Activated naive CD8-positive, alpha-beta T cell treated with anti-CD3 and anti-CD28 coated beads, Interleukin-2, amount 50 U/mL, for 16 hours (primary cell): ENCODE results near the gene PCLO.

Experiments used
- DNase-seq: peaks from one replicate; pipeline ENCODE4 v3.0.0-alpha.2; 2020; ENCODE audit warnings: low read depth, low spot score

Gene PCLO, protein sequence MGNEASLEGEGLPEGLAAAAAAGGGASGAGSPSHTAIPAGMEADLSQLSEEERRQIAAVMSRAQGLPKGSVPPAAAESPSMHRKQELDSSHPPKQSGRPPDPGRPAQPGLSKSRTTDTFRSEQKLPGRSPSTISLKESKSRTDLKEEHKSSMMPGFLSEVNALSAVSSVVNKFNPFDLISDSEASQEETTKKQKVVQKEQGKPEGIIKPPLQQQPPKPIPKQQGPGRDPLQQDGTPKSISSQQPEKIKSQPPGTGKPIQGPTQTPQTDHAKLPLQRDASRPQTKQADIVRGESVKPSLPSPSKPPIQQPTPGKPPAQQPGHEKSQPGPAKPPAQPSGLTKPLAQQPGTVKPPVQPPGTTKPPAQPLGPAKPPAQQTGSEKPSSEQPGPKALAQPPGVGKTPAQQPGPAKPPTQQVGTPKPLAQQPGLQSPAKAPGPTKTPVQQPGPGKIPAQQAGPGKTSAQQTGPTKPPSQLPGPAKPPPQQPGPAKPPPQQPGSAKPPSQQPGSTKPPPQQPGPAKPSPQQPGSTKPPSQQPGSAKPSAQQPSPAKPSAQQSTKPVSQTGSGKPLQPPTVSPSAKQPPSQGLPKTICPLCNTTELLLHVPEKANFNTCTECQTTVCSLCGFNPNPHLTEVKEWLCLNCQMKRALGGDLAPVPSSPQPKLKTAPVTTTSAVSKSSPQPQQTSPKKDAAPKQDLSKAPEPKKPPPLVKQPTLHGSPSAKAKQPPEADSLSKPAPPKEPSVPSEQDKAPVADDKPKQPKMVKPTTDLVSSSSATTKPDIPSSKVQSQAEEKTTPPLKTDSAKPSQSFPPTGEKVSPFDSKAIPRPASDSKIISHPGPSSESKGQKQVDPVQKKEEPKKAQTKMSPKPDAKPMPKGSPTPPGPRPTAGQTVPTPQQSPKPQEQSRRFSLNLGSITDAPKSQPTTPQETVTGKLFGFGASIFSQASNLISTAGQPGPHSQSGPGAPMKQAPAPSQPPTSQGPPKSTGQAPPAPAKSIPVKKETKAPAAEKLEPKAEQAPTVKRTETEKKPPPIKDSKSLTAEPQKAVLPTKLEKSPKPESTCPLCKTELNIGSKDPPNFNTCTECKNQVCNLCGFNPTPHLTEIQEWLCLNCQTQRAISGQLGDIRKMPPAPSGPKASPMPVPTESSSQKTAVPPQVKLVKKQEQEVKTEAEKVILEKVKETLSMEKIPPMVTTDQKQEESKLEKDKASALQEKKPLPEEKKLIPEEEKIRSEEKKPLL (N-terminal part only)

GRCh38 chr7:83162402-83163256 lies at the start of gene PCLO:
TSS of gene PCLO (minus strand) at chr7:83162884. CDS start at chr7:83162592, 292 bp downstream.
- peak; percentile 18 for DNase-seq

DNA sequence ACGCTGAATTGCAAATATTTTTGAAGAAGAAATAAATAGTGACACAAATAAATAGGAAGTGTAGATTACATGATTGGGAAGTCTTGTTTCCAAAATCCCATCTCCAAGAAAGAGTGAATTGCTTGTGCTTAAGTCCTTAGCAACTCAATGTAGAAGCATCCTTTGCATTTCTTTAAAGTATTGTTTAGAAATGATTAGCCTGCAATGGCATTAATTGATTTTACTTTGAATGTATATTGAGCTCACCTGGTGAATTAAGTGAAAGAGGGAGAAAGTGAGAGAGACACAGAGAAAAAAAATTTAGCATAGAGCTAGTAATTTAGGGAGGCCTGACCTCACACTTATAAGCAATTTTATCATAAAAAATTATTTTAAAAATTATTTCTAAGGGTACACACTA lies 49.0 kb upstream of the PCLO start:
- no peak for DNase-seq

DNA sequence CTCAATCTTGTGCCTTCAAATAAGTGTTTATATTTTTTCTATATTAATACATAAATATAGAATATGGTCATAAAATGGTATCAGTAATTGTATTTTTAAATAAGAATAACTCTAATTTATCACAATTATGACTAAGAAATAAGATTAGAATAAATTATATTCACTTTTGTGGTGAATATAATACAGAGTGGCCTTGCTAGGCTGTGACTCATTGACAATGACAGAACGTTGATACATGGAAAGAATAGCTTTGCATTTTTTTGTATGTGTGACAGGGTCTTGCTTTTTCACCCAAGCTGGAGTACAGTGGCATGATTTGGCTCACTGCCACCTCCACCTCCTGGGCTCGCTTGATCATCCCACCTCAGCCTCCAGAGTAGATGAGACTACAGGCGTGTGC lies 47.8 kb upstream of the PCLO start:
- DNase-seq = no peak

DNA sequence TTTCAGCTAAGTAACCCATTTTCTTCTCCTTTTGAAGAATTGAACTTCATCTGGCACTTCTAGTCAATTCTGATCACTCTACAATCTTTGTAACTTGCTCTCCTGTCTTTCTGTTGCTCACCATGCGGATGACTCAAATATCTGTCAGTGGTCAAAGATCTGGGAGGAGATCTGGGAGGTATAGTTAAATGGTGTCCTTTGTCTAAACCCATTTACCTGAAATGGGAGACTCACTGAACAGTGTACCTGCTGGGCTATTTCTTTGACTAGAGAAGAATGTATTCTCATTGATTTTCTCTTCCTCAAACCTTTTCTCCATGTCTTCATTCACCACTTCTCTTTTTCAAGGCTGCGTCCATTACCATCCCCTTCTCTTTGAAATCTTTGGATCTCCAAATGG lies 42.0 kb upstream of the PCLO start:
- DNase-seq = no peak

- DNase-seq = no peak
Measured at GRCh38 chr7:83201355-83201754, 38.7 kb upstream of the PCLO start.

GRCh38 chr7:83190659-83191389 lies 28.1 kb upstream of the PCLO start:
- DNase-seq = no peak

DNA sequence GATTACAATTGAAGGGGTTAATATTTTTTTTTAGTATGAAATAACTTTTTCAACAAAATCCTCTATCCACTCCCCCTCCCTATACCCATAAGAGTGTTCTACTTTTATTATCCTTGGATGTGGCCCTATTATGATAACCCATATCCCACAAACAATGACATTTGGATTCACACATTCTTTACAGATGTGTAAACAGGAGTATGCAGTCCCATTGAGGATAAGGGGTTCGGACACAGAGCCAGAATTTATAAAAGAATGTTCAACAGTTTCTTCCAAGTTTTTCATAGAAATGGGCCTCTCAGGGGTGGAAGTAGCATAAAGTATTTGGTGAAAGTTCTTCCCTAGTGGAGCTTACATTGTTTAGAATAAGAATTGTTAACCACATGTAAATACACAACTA lies 16.1 kb upstream of the PCLO start:
- DNase-seq = no peak

GRCh38 chr7:83178066-83178465 lies 15.4 kb upstream of the PCLO start:
- DNase-seq = no peak

- no peak for DNase-seq
Measured at GRCh38 chr7:83173664-83174063, 11.0 kb upstream of the PCLO start.

- DNase-seq = no peak
Measured at GRCh38 chr7:83166781-83167180, 4.1 kb upstream of the PCLO start.

DNA sequence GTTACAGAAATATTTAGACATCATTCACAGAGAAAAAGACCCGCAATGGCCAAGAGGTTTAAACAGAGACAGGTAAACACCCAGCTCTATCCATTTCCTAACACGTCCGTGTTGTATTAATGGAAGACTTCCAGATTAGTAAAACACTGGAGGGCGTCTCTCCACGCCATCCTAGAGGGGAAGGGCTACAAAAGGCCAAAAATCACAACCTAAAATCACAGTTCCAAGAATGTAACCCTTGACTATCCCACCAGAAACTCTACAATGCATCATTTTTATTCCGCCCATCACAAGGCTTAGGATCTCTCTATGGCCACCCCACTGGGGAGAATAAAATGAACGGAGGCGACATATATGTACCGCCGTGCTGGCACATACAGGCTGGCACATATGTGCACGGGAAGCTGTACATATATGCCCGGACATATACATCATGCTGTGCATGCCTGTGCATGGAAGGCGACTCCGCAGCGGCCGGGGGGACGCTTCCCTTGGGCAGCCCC lies 734 bp downstream of the PCLO start:
- no peak for DNase-seq

- no peak for DNase-seq
Measured at GRCh38 chr7:83161186-83161585, 1.5 kb downstream of the PCLO start.

DNA sequence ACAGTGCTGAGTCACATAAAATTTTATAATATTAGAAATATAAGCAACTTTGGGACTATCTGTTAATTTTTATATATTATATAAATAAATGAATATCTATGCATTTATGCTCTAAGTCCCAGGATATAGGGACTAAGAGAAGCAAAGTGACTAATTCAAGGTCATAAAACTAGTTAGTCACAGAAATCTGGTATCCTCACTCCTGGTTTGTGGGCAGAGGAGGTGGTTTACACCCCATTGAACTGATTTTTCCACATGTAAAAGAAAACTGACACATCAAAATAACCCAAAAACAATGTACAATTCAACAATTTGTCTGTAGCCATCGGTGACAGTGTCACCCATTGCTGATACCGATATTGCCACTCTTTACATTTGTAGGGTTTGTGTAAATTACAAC lies 3.0 kb downstream of the PCLO start:
- DNase-seq = no peak

GRCh38 chr7:83156006-83156405 lies 6.7 kb downstream of the PCLO start:
- DNase-seq = no peak

GRCh38 chr7:83155407-83155806 lies 7.3 kb downstream of the PCLO start:
- DNase-seq = no peak

GRCh38 chr7:83153419-83153818 lies 9.3 kb downstream of the PCLO start:
- no peak for DNase-seq

- no peak for DNase-seq
Measured at GRCh38 chr7:83150310-83150709, 12.4 kb downstream of the PCLO start.

DNA sequence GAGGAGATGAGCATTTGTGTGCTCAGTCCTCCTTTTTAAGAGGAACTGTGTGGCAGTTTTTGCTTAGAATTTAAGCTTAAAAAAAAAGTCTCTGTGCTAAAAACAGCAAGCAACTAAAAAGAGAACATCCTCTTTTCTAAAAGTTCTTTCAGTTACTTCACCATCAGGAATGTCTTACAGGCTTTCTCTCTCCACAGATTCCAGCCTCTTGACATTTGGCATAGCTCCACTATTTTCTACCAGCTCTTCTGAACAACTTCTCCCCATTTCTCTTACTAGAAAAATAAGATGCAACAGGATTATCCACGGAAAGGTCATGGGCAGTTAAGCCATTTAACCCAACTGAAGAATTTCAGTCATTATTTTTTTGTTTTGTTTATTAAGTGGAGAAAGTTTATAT lies 13.2 kb downstream of the PCLO start:
- no peak for DNase-seq

GRCh38 chr7:83148776-83149175 lies 13.9 kb downstream of the PCLO start:
- DNase-seq = no peak

DNA sequence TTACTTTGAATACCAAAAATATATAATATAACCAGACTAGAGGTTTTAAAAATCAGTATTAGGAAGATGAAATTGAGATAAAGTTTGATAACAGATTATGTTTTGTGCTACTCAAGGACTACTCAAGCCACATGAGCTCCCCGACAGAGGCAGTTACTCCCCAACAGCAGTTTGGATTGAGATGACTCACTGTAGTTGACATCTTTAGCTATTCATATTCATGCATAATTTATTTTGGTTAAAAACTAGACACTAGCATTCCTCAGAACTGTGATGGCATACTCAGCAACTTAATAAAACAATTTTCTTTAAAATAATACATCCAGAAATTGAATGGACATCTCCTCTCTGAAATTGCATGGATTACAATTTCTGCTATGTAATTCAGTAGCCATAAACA lies 19.6 kb downstream of the PCLO start:
- DNase-seq = no peak
